ENCODE measurements around the gene MACROD2.

The MACROD2 gene

DNA sequence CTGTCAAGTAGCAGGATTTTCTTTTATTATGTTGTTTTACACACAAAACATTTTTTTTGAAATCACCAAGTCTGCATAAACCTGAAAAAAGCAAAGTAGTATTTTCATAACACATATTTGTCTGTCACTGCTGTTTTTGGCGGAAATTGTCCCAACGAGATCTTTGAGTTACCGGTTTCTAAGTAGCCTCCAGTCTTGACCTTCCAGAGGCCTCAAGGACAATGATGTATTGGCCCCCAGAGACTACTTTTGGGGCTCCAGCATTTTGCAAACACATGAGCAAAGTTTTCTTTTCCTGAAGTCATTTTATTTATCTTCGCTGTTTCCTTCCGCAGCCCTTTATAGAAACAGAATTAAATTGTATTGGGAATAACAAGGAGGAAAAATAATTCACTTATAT lies 1715.3 kb downstream of the MACROD2 start:
- H3K27ac ChIP-seq (ENCODE audit: low read length): no peak overlapping the region
- no peaks in the 10 kb centered on the region for H3K9me3 ChIP-seq (ENCODE audit: control insufficient read depth in 1 of 2, low read length in 2 of 2)
- H3K4me1 ChIP-seq (ENCODE audit: control insufficient read depth in 1 of 2, insufficient read depth in 2 of 2, low read length in 2 of 2): no peaks in the 10 kb centered on the region
- H3K36me3 ChIP-seq (ENCODE audit: control insufficient read depth in 1 of 2, insufficient read depth in 2 of 2, low read length in 2 of 2): no peaks in the 10 kb centered on the region
- H3K27me3 ChIP-seq (ENCODE audit: low read depth, low read length): no peaks in the 10 kb centered on the region
- no peak overlapping the region for H3K4me3 ChIP-seq (ENCODE audit: low read depth in 1 of 2, low read length in 2 of 2)

- no peaks in the 10 kb centered on the region for H3K27me3 ChIP-seq (ENCODE audit: low read depth, low read length)
- no peak overlapping the region for H3K4me3 ChIP-seq (ENCODE audit: low read depth in 1 of 2, low read length in 2 of 2)
- no peaks in the 10 kb centered on the region for H3K36me3 ChIP-seq (ENCODE audit: control insufficient read depth in 1 of 2, insufficient read depth in 2 of 2, low read length in 2 of 2)
- no peak overlapping the region for H3K27ac ChIP-seq (ENCODE audit: low read length)
- H3K9me3 ChIP-seq (ENCODE audit: control insufficient read depth in 1 of 2, low read length in 2 of 2): no peaks in the 10 kb centered on the region
- H3K4me1 ChIP-seq (ENCODE audit: control insufficient read depth in 1 of 2, insufficient read depth in 2 of 2, low read length in 2 of 2): no peaks in the 10 kb centered on the region
Observed at GRCh38 chr20:15711177-15711576, 1715.9 kb downstream of the MACROD2 start.

DNA sequence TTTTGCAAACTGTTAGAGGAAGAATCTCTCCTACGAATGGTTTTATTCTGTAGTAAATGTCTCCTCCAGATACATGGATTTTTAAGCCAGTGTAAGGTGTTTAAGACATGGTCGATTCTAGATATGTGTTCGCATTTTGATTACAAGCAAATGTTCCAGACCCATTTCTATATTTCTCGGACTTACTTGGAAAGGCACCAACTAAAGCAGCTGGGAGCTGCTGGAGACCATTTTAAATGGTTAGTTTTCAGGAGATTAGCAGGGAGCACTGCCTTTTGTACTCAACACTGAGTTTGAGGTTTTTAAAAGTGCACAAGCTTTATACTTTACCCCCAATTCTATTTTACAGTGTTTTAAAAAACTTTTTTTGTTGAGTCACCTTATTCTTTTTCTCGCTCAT lies 1720.9 kb downstream of the MACROD2 start:
- H3K36me3 ChIP-seq (ENCODE audit: control insufficient read depth in 1 of 2, insufficient read depth in 2 of 2, low read length in 2 of 2): no peaks in the 10 kb centered on the region
- H3K27ac ChIP-seq (ENCODE audit: low read length): no peak overlapping the region
- no peaks in the 10 kb centered on the region for H3K27me3 ChIP-seq (ENCODE audit: low read depth, low read length)
- no peak overlapping the region for H3K4me3 ChIP-seq (ENCODE audit: low read depth in 1 of 2, low read length in 2 of 2)
- H3K9me3 ChIP-seq (ENCODE audit: control insufficient read depth in 1 of 2, low read length in 2 of 2): no peaks in the 10 kb centered on the region
- H3K4me1 ChIP-seq (ENCODE audit: control insufficient read depth in 1 of 2, insufficient read depth in 2 of 2, low read length in 2 of 2): no peaks in the 10 kb centered on the region

- Histone ChIP-seq H3K27me3 (ENCODE audit: low read depth, low read length) (no peaks in the 10 kb centered on the region), H3K36me3 (ENCODE audit: control insufficient read depth in 1 of 2, insufficient read depth in 2 of 2, low read length in 2 of 2) (no peaks in the 10 kb centered on the region), H3K4me1 (ENCODE audit: control insufficient read depth in 1 of 2, insufficient read depth in 2 of 2, low read length in 2 of 2) (no peaks in the 10 kb centered on the region), H3K9me3 (ENCODE audit: control insufficient read depth in 1 of 2, low read length in 2 of 2) (no peaks in the 10 kb centered on the region), H3K27ac (ENCODE audit: low read length) (no peak overlapping the region), H3K4me3 (ENCODE audit: low read depth in 1 of 2, low read length in 2 of 2) (no peak overlapping the region)
Observed at GRCh38 chr20:15726416-15726815, 1731.1 kb downstream of the MACROD2 start.

- Histone ChIP-seq H3K4me3 (ENCODE audit: low read depth in 1 of 2, low read length in 2 of 2) (no peak overlapping the region), H3K27ac (ENCODE audit: low read length) (no peak overlapping the region), H3K9me3 (ENCODE audit: control insufficient read depth in 1 of 2, low read length in 2 of 2) (no peaks in the 10 kb centered on the region), H3K27me3 (ENCODE audit: low read depth, low read length) (no peaks in the 10 kb centered on the region), H3K36me3 (ENCODE audit: control insufficient read depth in 1 of 2, insufficient read depth in 2 of 2, low read length in 2 of 2) (no peaks in the 10 kb centered on the region), H3K4me1 (ENCODE audit: control insufficient read depth in 1 of 2, insufficient read depth in 2 of 2, low read length in 2 of 2) (no peaks in the 10 kb centered on the region)
Observed at GRCh38 chr20:15734052-15734451, 1738.7 kb downstream of the MACROD2 start.

DNA sequence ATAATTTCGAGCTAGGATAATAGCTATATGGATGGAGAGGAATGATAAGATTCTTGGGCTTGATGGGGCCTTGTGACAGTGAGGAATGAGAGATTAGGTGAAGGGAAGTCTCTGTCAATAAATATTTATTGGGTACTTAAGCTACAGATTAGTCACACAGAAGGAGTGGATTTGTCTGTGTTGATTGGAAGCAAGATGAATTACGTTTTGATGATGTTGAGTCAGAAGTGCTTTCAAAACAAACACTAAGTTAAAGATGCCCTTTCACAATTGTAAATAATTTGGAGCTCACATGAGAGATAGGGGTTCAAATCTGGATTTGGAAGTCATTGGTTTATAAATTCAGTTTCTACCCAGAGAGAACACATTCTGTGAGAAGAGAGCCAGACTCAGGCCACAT lies 1743.7 kb downstream of the MACROD2 start:
- H3K27me3 ChIP-seq (ENCODE audit: low read depth, low read length): no peaks in the 10 kb centered on the region
- no peaks in the 10 kb centered on the region for H3K4me1 ChIP-seq (ENCODE audit: control insufficient read depth in 1 of 2, insufficient read depth in 2 of 2, low read length in 2 of 2)
- no peaks in the 10 kb centered on the region for H3K9me3 ChIP-seq (ENCODE audit: control insufficient read depth in 1 of 2, low read length in 2 of 2)
- no peak overlapping the region for H3K4me3 ChIP-seq (ENCODE audit: low read depth in 1 of 2, low read length in 2 of 2)
- H3K36me3 ChIP-seq (ENCODE audit: control insufficient read depth in 1 of 2, insufficient read depth in 2 of 2, low read length in 2 of 2): no peaks in the 10 kb centered on the region
- H3K27ac ChIP-seq (ENCODE audit: low read length): no peak overlapping the region

- H3K4me3 ChIP-seq (ENCODE audit: low read depth in 1 of 2, low read length in 2 of 2): no peak overlapping the region
- no peaks in the 10 kb centered on the region for H3K27me3 ChIP-seq (ENCODE audit: low read depth, low read length)
- no peaks in the 10 kb centered on the region for H3K9me3 ChIP-seq (ENCODE audit: control insufficient read depth in 1 of 2, low read length in 2 of 2)
- no peaks in the 10 kb centered on the region for H3K4me1 ChIP-seq (ENCODE audit: control insufficient read depth in 1 of 2, insufficient read depth in 2 of 2, low read length in 2 of 2)
- no peak overlapping the region for H3K27ac ChIP-seq (ENCODE audit: low read length)
- no peaks in the 10 kb centered on the region for H3K36me3 ChIP-seq (ENCODE audit: control insufficient read depth in 1 of 2, insufficient read depth in 2 of 2, low read length in 2 of 2)
Observed at GRCh38 chr20:15740046-15740775, 1744.9 kb downstream of the MACROD2 start.

- Histone ChIP-seq H3K27ac (ENCODE audit: low read length) (no peak overlapping the region), H3K4me1 (ENCODE audit: control insufficient read depth in 1 of 2, insufficient read depth in 2 of 2, low read length in 2 of 2) (no peaks in the 10 kb centered on the region), H3K9me3 (ENCODE audit: control insufficient read depth in 1 of 2, low read length in 2 of 2) (no peaks in the 10 kb centered on the region), H3K27me3 (ENCODE audit: low read depth, low read length) (no peaks in the 10 kb centered on the region), H3K36me3 (ENCODE audit: control insufficient read depth in 1 of 2, insufficient read depth in 2 of 2, low read length in 2 of 2) (no peaks in the 10 kb centered on the region), H3K4me3 (ENCODE audit: low read depth in 1 of 2, low read length in 2 of 2) (no peak overlapping the region)
Observed at GRCh38 chr20:15742087-15742486, 1746.8 kb downstream of the MACROD2 start.

DNA sequence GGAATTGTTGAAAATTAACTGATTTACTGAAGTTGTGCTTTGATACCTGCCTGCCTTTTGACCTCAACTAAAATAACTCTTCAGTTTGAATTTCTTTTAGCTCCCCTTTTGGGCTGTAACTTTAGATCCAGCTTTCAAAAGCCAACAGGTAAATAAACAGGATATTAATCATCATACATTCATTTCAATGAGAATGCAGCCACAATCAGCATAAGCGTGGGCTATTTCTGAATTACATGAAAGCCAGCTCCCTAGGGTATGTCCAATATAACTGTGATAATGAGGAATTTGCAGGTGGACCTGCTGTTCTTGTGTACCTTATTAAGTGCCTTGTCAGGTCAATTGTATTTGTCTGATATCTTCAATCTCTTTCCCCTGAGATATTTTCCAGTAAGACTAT lies 1747.3 kb downstream of the MACROD2 start:
- H3K4me3 ChIP-seq (ENCODE audit: low read depth in 1 of 2, low read length in 2 of 2): no peak overlapping the region
- no peaks in the 10 kb centered on the region for H3K9me3 ChIP-seq (ENCODE audit: control insufficient read depth in 1 of 2, low read length in 2 of 2)
- H3K36me3 ChIP-seq (ENCODE audit: control insufficient read depth in 1 of 2, insufficient read depth in 2 of 2, low read length in 2 of 2): no peaks in the 10 kb centered on the region
- H3K4me1 ChIP-seq (ENCODE audit: control insufficient read depth in 1 of 2, insufficient read depth in 2 of 2, low read length in 2 of 2): no peaks in the 10 kb centered on the region
- H3K27ac ChIP-seq (ENCODE audit: low read length): no peak overlapping the region
- no peaks in the 10 kb centered on the region for H3K27me3 ChIP-seq (ENCODE audit: low read depth, low read length)

DNA sequence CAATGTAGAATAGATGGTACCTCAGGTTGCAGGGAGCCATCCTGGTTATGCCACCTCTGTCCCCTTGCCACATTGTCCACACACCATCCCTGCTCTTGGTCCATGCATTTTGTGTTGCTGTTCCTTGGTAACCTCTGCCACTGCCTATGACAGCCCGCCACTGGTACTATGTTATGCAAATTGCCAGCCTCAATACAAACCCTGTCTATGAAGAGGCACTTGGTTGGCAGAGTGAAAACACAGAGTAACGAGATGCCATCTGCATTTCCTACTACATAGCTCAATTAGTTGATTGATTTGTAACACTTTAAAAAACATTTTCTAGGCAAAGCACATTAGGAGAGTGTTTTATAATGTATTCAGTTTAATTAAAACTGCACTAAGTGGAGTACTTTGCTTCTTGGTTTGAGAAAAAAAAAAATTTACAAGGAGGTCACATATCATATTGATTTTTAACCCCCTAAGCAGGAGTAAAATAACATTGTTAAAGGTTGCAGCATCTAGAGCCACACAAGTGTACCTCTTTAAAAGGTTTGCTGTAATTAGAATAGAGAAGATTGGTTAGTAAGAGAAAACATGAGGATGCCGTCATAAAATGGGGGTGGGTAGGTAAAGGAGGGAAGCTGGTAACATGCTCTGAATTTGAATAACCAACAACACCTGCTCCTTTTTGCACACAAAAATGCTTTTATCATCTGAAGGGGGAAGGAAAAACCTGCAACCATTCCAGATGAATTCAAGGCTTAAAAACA lies 1760.9 kb downstream of the MACROD2 start:
- H3K27ac ChIP-seq (ENCODE audit: low read length): no peak overlapping the region
- no peaks in the 10 kb centered on the region for H3K4me1 ChIP-seq (ENCODE audit: control insufficient read depth in 1 of 2, insufficient read depth in 2 of 2, low read length in 2 of 2)
- H3K9me3 ChIP-seq (ENCODE audit: control insufficient read depth in 1 of 2, low read length in 2 of 2): no peaks in the 10 kb centered on the region
- no peak overlapping the region for H3K4me3 ChIP-seq (ENCODE audit: low read depth in 1 of 2, low read length in 2 of 2)
- H3K36me3 ChIP-seq (ENCODE audit: control insufficient read depth in 1 of 2, insufficient read depth in 2 of 2, low read length in 2 of 2): no peaks in the 10 kb centered on the region
- no peaks in the 10 kb centered on the region for H3K27me3 ChIP-seq (ENCODE audit: low read depth, low read length)

- Histone ChIP-seq H3K4me1 (ENCODE audit: control insufficient read depth in 1 of 2, insufficient read depth in 2 of 2, low read length in 2 of 2) (no peaks in the 10 kb centered on the region), H3K4me3 (ENCODE audit: low read depth in 1 of 2, low read length in 2 of 2) (no peak overlapping the region), H3K9me3 (ENCODE audit: control insufficient read depth in 1 of 2, low read length in 2 of 2) (no peaks in the 10 kb centered on the region), H3K36me3 (ENCODE audit: control insufficient read depth in 1 of 2, insufficient read depth in 2 of 2, low read length in 2 of 2) (no peaks in the 10 kb centered on the region), H3K27ac (ENCODE audit: low read length) (no peak overlapping the region), H3K27me3 (ENCODE audit: low read depth, low read length) (no peaks in the 10 kb centered on the region)
Observed at GRCh38 chr20:15756754-15757115, 1761.4 kb downstream of the MACROD2 start.

DNA sequence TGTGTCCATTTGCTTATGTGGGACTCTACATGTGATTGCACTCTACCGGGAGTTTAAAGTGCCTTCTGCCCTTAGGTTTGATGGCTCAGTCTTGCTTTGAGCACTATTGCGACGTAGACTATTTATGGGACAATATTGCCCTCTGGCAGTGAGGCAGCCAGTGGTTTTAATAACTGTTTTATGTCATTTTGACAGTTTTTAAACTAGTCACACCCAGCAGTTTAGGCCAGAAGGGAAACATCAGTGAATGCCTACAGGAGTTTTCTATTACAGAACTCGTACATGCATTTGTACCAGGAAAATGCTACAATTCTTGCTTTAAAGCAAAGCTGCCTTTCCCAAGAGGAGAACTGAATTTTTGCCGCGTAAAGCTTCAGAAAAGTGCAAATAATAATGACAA lies 1764.3 kb downstream of the MACROD2 start:
- Histone ChIP-seq H3K4me3 (ENCODE audit: low read depth in 1 of 2, low read length in 2 of 2) (peak overlapping the region in 1 of 2 donors; percentile 12), H3K36me3 (ENCODE audit: control insufficient read depth in 1 of 2, insufficient read depth in 2 of 2, low read length in 2 of 2) (no peaks in the 10 kb centered on the region), H3K27me3 (ENCODE audit: low read depth, low read length) (no peaks in the 10 kb centered on the region), H3K27ac (ENCODE audit: low read length) (no peak overlapping the region), H3K4me1 (ENCODE audit: control insufficient read depth in 1 of 2, insufficient read depth in 2 of 2, low read length in 2 of 2) (no peaks in the 10 kb centered on the region), H3K9me3 (ENCODE audit: control insufficient read depth in 1 of 2, low read length in 2 of 2) (no peaks in the 10 kb centered on the region)

Measured in muscle layer of duodenum (tissue), 2 donors.